CD4-positive, alpha-beta T cell treated with Interleukin-2 at 100 ng/mL for 4 hours (primary cell): ENCODE results near the gene PRR20G.
"Not testable (repeated sequence)": the region's sequence is repeated elsewhere in the genome, so short reads cannot be mapped to it uniquely, and the experiment has no call there.

ENCODE experiments used
- DNase-seq: peaks from one replicate; pipeline ENCODE4 v3.0.0-alpha.2; 2020; ENCODE audit warnings: low spot score

PRR20G gene

GRCh38 chr3:127287840-127288239, at the start of gene PRR20G:
PRR20G (minus strand) TSS chr3:127288046; CDS start chr3:127287365, 681 bp downstream.
- DNase-seq, result no peak

GRCh38 chr3:127337001-127337400, 49.2 kb upstream of the PRR20G start:
- DNase-seq, result no peak

- DNase-seq, result no peak
These were observed 48.3 kb upstream of the PRR20G start for GRCh38 chr3:127336101-127336500.

GRCh38 chr3:127330385-127330784, 42.5 kb upstream of the PRR20G start:
- DNase-seq, result no peak

- DNase-seq, result no peak
These were observed 41.9 kb upstream of the PRR20G start for GRCh38 chr3:127329631-127330285.

- no peak for DNase-seq
These were observed 40.6 kb upstream of the PRR20G start for GRCh38 chr3:127328421-127328820.

- no peak for DNase-seq
These were observed 38.5 kb upstream of the PRR20G start for GRCh38 chr3:127326341-127326740.

- no peak for DNase-seq
These were observed 37.7 kb upstream of the PRR20G start for GRCh38 chr3:127325629-127325961.

GRCh38 chr3:127324913-127325628, 37.2 kb upstream of the PRR20G start:
- no peak for DNase-seq

GRCh38 chr3:127324076-127324475, 36.2 kb upstream of the PRR20G start:
- DNase-seq, result no peak

- DNase-seq, result no peak
These were observed 35.7 kb upstream of the PRR20G start for GRCh38 chr3:127323581-127323980.

- DNase-seq, result no peak
These were observed 33.5 kb upstream of the PRR20G start for GRCh38 chr3:127321371-127321770.

GRCh38 chr3:127320529-127321121, 32.8 kb upstream of the PRR20G start:
- DNase-seq, result no peak

GRCh38 chr3:127316685-127317084, 28.8 kb upstream of the PRR20G start:
- DNase-seq, result no peak

- no peak for DNase-seq
These were observed 25.0 kb upstream of the PRR20G start for GRCh38 chr3:127312818-127313217.

- DNase-seq, result not testable (repeated sequence)
These were observed 21.0 kb upstream of the PRR20G start for GRCh38 chr3:127308821-127309220.

- no peak for DNase-seq
These were observed 20.1 kb upstream of the PRR20G start for GRCh38 chr3:127307916-127308315.

GRCh38 chr3:127307112-127307835, 19.4 kb upstream of the PRR20G start:
- DNase-seq, result no peak

GRCh38 chr3:127306361-127307111, 18.7 kb upstream of the PRR20G start:
- no peak for DNase-seq

GRCh38 chr3:127305499-127306060, 17.7 kb upstream of the PRR20G start:
- DNase-seq, result no peak

- no peak for DNase-seq
These were observed 16.4 kb upstream of the PRR20G start for GRCh38 chr3:127304121-127304744.
